ENCODE results near the gene NALCN.
"Not testable (repeated sequence)": the region's sequence is repeated elsewhere in the genome, so short reads cannot be mapped to it uniquely, and the experiment has no call there.

The NALCN gene

GRCh38 chr13:101341464-101341863 is 74.8 kb downstream of the NALCN start:
- DNase-seq (ENCODE audit: low read depth) = peak; percentile 58

GRCh38 chr13:101339202-101339601 is 77.1 kb downstream of the NALCN start:
- DNase-seq (ENCODE audit: low read depth) = no peak

- DNase-seq (ENCODE audit: low read depth) = no peak
Measured at GRCh38 chr13:101332583-101332982, 83.7 kb downstream of the NALCN start.

- no peak for DNase-seq (ENCODE audit: low read depth)
Measured at GRCh38 chr13:101331731-101332130, 84.6 kb downstream of the NALCN start.

GRCh38 chr13:101327871-101328270 is 88.4 kb downstream of the NALCN start:
- no peak for DNase-seq (ENCODE audit: low read depth)

GRCh38 chr13:101326710-101327109 is 89.6 kb downstream of the NALCN start:
- no peak for DNase-seq (ENCODE audit: low read depth)

GRCh38 chr13:101325423-101325822 is 90.9 kb downstream of the NALCN start:
- no peak for DNase-seq (ENCODE audit: low read depth)

GRCh38 chr13:101323601-101324000 is 92.7 kb downstream of the NALCN start:
- DNase-seq (ENCODE audit: low read depth) = no peak

GRCh38 chr13:101317986-101318523 is 98.3 kb downstream of the NALCN start:
- DNase-seq (ENCODE audit: low read depth) = no peak

- DNase-seq (ENCODE audit: low read depth) = not testable (repeated sequence)
Measured at GRCh38 chr13:101313479-101313878, 102.8 kb downstream of the NALCN start.

GRCh38 chr13:101309014-101309619 is 107.2 kb downstream of the NALCN start:
- peak; percentile 95 for DNase-seq (ENCODE audit: low read depth)

- peak; percentile 17 for DNase-seq (ENCODE audit: low read depth)
Measured at GRCh38 chr13:101308247-101309013, 107.9 kb downstream of the NALCN start.

GRCh38 chr13:101307181-101307701 is 109.1 kb downstream of the NALCN start:
- DNase-seq (ENCODE audit: low read depth) = peak; percentile 97

- DNase-seq (ENCODE audit: low read depth) = no peak
Measured at GRCh38 chr13:101306773-101307172, 109.5 kb downstream of the NALCN start.

- DNase-seq (ENCODE audit: low read depth) = peak; percentile 19
Measured at GRCh38 chr13:101305981-101306411, 110.3 kb downstream of the NALCN start.

- no peak for DNase-seq (ENCODE audit: low read depth)
Measured at GRCh38 chr13:101303521-101303920, 112.8 kb downstream of the NALCN start.

GRCh38 chr13:101301053-101301452 is 115.3 kb downstream of the NALCN start:
- DNase-seq (ENCODE audit: low read depth) = no peak

GRCh38 chr13:101300531-101300930 is 115.8 kb downstream of the NALCN start:
- no peak for DNase-seq (ENCODE audit: low read depth)

GRCh38 chr13:101298517-101298916 is 117.8 kb downstream of the NALCN start:
- DNase-seq (ENCODE audit: low read depth) = no peak

GRCh38 chr13:101297794-101298193 is 118.5 kb downstream of the NALCN start:
- DNase-seq (ENCODE audit: low read depth) = no peak

- DNase-seq (ENCODE audit: low read depth) = peak; percentile 38
Measured at GRCh38 chr13:101292711-101293110, 123.6 kb downstream of the NALCN start.

- DNase-seq (ENCODE audit: low read depth) = no peak
Measured at GRCh38 chr13:101291646-101292515, 124.4 kb downstream of the NALCN start.
